Measurements from ENCODE around the gene RSPH3.

The RSPH3 gene

DNA sequence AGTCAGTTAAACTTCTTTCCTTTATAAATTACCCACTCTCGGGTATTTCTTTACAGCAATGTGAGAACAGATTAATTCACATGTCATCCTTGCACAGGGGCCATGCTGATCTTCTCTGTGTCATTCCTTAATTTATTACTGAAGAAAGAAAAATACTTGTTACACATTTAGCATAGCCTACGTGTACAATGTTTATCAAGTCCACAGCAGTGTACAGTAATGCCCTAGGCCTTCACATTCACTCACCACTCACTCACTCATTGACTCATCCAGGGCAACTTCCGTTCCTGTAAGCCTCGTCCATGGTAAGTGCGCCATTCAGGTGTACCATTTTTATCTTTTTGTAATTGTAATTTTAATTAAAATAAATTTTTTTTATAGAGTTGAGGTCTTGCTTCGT, 73.6 kb downstream of the RSPH3 start:
- FAIRE-seq: no peak

DNA sequence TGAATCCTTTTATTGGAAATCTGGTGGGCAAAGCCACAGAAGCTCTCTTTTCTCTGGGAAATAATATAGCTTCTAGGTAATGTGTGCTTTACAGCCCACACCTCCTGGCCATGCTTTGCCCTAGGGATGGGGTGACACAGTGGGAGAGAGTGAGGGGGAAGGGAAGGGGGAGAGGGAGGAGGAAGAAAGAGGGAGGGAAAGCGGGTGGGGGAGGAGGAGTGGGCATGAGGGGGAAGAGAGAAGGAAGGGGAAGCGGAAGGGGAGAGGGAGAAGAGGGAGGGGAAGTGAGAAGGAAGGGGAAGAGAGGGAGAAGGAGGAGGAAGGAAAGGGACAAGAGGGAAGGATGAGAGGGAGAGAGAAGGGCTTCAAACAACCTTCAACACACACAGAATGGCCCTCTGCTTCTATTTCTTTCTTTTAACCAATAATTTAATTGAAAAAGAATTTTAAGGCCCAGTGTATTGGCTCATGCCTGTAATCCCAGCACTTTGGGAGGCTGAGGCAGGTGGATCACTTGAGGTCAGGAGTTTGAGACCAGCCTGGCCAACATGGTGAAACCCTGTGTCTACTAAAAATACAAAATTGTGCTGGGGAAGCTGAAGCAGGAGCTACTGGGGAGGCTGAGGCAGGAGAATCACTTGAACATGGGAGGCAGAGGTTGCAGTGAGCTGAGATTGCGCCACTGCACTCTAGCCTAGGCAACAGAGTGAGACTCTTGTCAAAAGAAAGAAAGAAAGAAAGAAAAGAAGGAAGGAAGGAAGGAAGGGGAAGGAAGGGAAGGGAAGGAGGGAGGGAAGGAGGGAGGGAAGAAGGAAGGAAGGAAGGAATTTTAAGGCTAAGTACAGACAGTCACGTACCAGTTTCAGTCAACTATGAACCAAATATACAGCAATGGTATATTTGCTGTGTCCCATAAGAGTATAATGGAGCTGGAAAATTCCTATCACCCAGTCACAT, 75.2 kb downstream of the RSPH3 start:
- FAIRE-seq: no peak

DNA sequence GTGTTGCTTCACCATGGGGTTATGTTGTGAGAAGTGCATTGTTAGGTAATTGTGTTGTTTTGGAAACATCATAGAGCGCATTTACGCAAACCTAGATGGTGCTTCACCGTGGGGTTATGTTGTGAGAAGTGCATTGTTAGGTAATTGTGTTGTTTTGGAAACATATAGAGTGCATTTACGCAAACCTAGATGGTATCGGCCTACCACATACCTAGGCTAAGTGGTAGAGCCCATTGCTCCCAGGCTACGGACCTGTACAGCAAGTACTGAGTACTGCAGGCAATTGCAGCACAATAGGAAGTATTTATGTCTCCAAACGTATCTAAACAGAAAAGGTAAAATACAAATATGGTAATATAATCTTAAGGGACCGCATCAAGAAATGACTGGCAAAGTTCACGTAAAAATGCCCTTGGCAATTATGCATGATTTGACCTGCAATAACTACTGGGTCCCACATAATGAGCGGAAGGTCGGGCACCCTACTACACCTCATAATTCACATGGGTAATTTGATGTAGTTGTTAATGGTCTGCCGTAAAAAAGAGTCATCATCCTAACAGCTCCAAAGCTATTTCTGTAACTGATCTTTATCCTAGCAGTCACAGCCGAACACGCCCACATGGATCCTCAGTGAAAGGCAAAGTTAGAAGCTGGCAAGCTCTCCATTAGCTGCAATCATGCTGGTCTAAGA, 76.0 kb downstream of the RSPH3 start:
- FAIRE-seq: no peak
